MM.1S (cell line): ENCODE measurements around the gene STYK1.

Experiments used
- DNase-seq: peaks from one replicate; pipeline ENCODE4 v3.0.0-alpha.2; 2015
- H2AFZ ChIP-seq: fragments of 300-600 bp; sonication (generic); 2 replicates; pipeline ENCODE4 v1.6.0; 2016; ENCODE audit warnings: antibody characterized with exemption, low read length
- H3F3A ChIP-seq: fragments of 300-600 bp; sonication (generic); 2 replicates; pipeline ENCODE4 v1.6.1; 2016; ENCODE audit warnings: mild to moderate bottlenecking, antibody characterized with exemption, low read length, moderate library complexity, mixed read lengths; ENCODE audit not compliant: insufficient read depth
- H3K27ac ChIP-seq: fragments of 300-600 bp; sonication (generic); 2 replicates; pipeline ENCODE4 v1.5.1; 2016; ENCODE audit warnings: mild to moderate bottlenecking, low read length
- H3K27me3 ChIP-seq: fragments of 300-600 bp; sonication (generic); replicated peaks from 2 replicates; pipeline ENCODE4 v1.6.0; 2016; ENCODE audit warnings: low read length; ENCODE audit not compliant: insufficient read depth
- H3K36me3 ChIP-seq: fragments of 300-600 bp; sonication (generic); replicated peaks from 2 replicates; pipeline ENCODE4 v1.6.1; 2016; ENCODE audit warnings: mild to moderate bottlenecking, low read length, mixed read lengths; ENCODE audit not compliant: insufficient read depth
- H3K4me1 ChIP-seq: fragments of 300-600 bp; sonication (generic); 2 replicates; pipeline ENCODE4 v1.6.1; 2016; ENCODE audit warnings: low read length, mixed read lengths
- H3K4me2 ChIP-seq: fragments of 300-600 bp; sonication (generic); 2 replicates; pipeline ENCODE4 v1.6.0; 2016; ENCODE audit warnings: low read depth, low read length
- H3K4me3 ChIP-seq: fragments of 300-600 bp; sonication (generic); 2 replicates; pipeline ENCODE4 v1.5.1; 2016; ENCODE audit warnings: low read length, mixed read lengths
- H3K79me2 ChIP-seq: fragments of 300-600 bp; sonication (generic); 2 replicates; pipeline ENCODE4 v1.6.1; 2016; ENCODE audit warnings: mixed run types, low read length, mixed read lengths
- H3K9ac ChIP-seq: fragments of 300-600 bp; sonication (generic); 2 replicates; pipeline ENCODE4 v1.6.1; 2016; ENCODE audit warnings: low read length, mixed read lengths
- H3K9me2 ChIP-seq: fragments of 300-600 bp; sonication (generic); replicated peaks from 2 replicates; pipeline ENCODE4 v1.6.1; 2016; ENCODE audit warnings: mild to moderate bottlenecking, low read length, mixed read lengths; ENCODE audit not compliant: insufficient read depth
- H3K9me3 ChIP-seq: fragments of 300-600 bp; sonication (generic); replicated peaks from 2 replicates; pipeline ENCODE4 v1.6.1; 2016; ENCODE audit warnings: mild to moderate bottlenecking, low read length, mixed read lengths; ENCODE audit not compliant: insufficient read depth
- H4K20me1 ChIP-seq: fragments of 300-600 bp; sonication (generic); 2 replicates; pipeline ENCODE4 v1.6.1; 2016; ENCODE audit warnings: mild to moderate bottlenecking, low read length, moderate library complexity, mixed read lengths; ENCODE audit not compliant: insufficient read depth
- EZH2 ChIP-seq: fragments of 300-600 bp; sonication (generic); optimal IDR thresholded peaks from 2 replicates; pipeline ENCODE3; 2017; ENCODE audit warnings: low read depth, mild to moderate bottlenecking, antibody characterized with exemption, low read length, mixed read lengths
- EZH2phosphoT487 ChIP-seq: fragments of 300-600 bp; sonication (generic); IDR thresholded peaks from 2 replicates; pipeline ENCODE4 v1.6.1; 2018; ENCODE audit warnings: antibody characterized with exemption, low read length
- TF ChIP-seq, protein P1 (sequence below): fragments of 300-600 bp; sonication (generic); IDR thresholded peaks from 2 replicates; pipeline ENCODE4 v1.5.1; 2016; ENCODE audit warnings: antibody characterized with exemption, low read length, mixed read lengths

The STYK1 gene

DNA sequence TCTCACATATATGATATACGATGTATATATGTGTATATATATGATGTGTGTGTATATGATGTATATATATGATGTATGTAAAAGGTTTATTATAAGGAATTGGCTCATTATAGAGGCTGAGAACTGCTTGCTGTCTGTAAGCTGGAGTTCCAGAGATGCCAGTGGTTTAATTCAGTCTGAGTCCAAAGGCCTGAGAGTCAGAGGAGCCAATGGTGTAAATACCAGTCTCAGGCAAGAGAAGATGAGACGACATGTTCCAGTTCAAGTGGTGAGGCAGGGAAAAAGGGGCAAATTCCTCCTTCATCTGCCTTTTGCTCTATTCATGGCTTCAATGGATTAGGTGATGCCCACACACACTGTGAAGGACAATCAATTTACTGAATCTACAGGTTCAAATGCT, 17.1 kb upstream of the STYK1 start:
- no peak overlapping the region for H3K4me3 ChIP-seq
- no peaks in the 10 kb centered on the region for H4K20me1 ChIP-seq
- no peaks in the 10 kb centered on the region for H3K9me3 ChIP-seq
- no peak overlapping the region for H2AFZ ChIP-seq
- H3F3A ChIP-seq: no peaks in the 10 kb centered on the region
- H3K27me3 ChIP-seq: no peaks in the 10 kb centered on the region
- no peaks in the 10 kb centered on the region for H3K79me2 ChIP-seq
- no peak for DNase-seq
- H3K27ac ChIP-seq: no peak overlapping the region
- H3K4me1 ChIP-seq: no peaks in the 10 kb centered on the region
- TF ChIP-seq, protein P1, sequence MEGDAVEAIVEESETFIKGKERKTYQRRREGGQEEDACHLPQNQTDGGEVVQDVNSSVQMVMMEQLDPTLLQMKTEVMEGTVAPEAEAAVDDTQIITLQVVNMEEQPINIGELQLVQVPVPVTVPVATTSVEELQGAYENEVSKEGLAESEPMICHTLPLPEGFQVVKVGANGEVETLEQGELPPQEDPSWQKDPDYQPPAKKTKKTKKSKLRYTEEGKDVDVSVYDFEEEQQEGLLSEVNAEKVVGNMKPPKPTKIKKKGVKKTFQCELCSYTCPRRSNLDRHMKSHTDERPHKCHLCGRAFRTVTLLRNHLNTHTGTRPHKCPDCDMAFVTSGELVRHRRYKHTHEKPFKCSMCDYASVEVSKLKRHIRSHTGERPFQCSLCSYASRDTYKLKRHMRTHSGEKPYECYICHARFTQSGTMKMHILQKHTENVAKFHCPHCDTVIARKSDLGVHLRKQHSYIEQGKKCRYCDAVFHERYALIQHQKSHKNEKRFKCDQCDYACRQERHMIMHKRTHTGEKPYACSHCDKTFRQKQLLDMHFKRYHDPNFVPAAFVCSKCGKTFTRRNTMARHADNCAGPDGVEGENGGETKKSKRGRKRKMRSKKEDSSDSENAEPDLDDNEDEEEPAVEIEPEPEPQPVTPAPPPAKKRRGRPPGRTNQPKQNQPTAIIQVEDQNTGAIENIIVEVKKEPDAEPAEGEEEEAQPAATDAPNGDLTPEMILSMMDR: no peak
- TF ChIP-seq EZH2phosphoT487 (no peak), EZH2 (no peak)
- no peaks in the 10 kb centered on the region for H3K36me3 ChIP-seq
- no peak overlapping the region for H3K4me2 ChIP-seq
- H3K9me2 ChIP-seq: no peaks in the 10 kb centered on the region
- no peak overlapping the region for H3K9ac ChIP-seq

DNA sequence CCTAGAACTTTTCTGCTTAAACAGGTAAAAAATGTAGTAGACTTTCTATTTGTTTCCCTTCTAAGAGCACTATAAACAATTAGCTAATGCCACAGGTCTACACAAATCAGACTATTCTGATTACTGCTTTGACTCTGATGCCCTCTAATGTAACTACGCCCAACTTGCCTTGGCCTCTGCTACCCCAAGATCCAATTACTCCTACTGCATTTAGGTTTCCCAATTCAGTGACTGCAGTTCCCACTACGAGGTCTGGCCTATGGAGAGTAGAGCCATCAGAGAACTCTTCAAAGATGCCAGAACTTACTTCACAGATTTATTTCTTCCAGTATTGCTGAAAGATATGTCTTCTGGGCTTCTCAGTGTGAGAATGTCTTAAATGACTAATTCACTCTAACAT, 15.3 kb upstream of the STYK1 start:
- Histone ChIP-seq H3K4me2 (no peak overlapping the region), H3K9me3 (no peaks in the 10 kb centered on the region), H2AFZ (no peak overlapping the region), H3K27me3 (no peaks in the 10 kb centered on the region), H3F3A (no peaks in the 10 kb centered on the region), H3K79me2 (no peaks in the 10 kb centered on the region), H3K9ac (no peak overlapping the region), H4K20me1 (no peaks in the 10 kb centered on the region), H3K4me3 (no peak overlapping the region), H3K9me2 (no peaks in the 10 kb centered on the region), H3K4me1 (no peaks in the 10 kb centered on the region), H3K36me3 (no peaks in the 10 kb centered on the region), H3K27ac (no peak overlapping the region)
- TF ChIP-seq EZH2: no peak
- no peak for TF ChIP-seq EZH2phosphoT487
- TF ChIP-seq, protein P1: no peak
- no peak for DNase-seq

DNA sequence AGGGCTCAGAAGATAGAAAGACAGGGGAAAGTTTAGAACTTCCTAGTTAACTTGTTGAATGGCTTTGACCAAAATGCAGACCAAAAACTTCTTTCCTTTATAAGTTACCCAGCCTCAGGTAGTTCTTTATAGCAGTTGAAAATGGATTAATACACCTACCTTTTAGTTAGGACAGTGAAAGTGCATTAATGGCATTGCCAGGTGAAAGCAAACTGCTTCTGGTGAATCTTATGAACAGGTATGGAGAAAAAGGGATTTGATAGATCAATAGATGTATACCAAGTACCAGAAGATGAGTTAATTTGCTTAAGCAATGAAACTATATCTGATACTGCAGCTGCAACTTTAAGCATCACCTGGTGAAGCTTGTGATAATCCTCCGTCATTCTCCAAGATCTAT, 14.2 kb upstream of the STYK1 start:
- Histone ChIP-seq H3K27ac (no peak overlapping the region), H3F3A (no peaks in the 10 kb centered on the region), H3K4me1 (no peaks in the 10 kb centered on the region), H3K9me2 (no peaks in the 10 kb centered on the region), H3K4me2 (no peak overlapping the region), H3K9ac (no peak overlapping the region), H4K20me1 (no peaks in the 10 kb centered on the region), H3K9me3 (no peaks in the 10 kb centered on the region), H3K27me3 (no peaks in the 10 kb centered on the region), H2AFZ (no peak overlapping the region), H3K4me3 (no peak overlapping the region), H3K36me3 (no peaks in the 10 kb centered on the region), H3K79me2 (no peaks in the 10 kb centered on the region)
- TF ChIP-seq EZH2 (no peak), EZH2phosphoT487 (no peak)
- TF ChIP-seq, protein P1: no peak
- DNase-seq: no peak
